ENCODE measurements around the gene AWAT2.

Gene AWAT2

GRCh38 chrX:70049925-70050324, at the start of gene AWAT2:
Gene AWAT2 (minus strand): TSS chrX:70049938. CDS start chrX:70049932, 6 bp downstream.
- DNase-seq (no peak), ATAC-seq (no peak)

- no peak for ATAC-seq
- no peak for DNase-seq
Measured at GRCh38 chrX:70096052-70096451, 46.3 kb upstream of the AWAT2 start.

GRCh38 chrX:70092247-70092646, 42.5 kb upstream of the AWAT2 start:
- ATAC-seq (no peak), DNase-seq (no peak)

GRCh38 chrX:70089604-70090297, 40.0 kb upstream of the AWAT2 start:
- ATAC-seq (no peak), DNase-seq (no peak)

- ATAC-seq: no peak
- DNase-seq: no peak
Measured at GRCh38 chrX:70088751-70089150, 39.0 kb upstream of the AWAT2 start.

- DNase-seq (no peak), ATAC-seq (no peak)
Measured at GRCh38 chrX:70087857-70088630, 38.3 kb upstream of the AWAT2 start.

GRCh38 chrX:70084592-70085240, 35.0 kb upstream of the AWAT2 start:
- no peak for ATAC-seq
- no peak for DNase-seq

- DNase-seq: no peak
- ATAC-seq: no peak
Measured at GRCh38 chrX:70082723-70083122, 33.0 kb upstream of the AWAT2 start.

- DNase-seq: no peak
- ATAC-seq: no peak
Measured at GRCh38 chrX:70079870-70080269, 30.1 kb upstream of the AWAT2 start.

- ATAC-seq (no peak), DNase-seq (no peak)
Measured at GRCh38 chrX:70079297-70079696, 29.6 kb upstream of the AWAT2 start.

- ATAC-seq: no peak
- DNase-seq: no peak
Measured at GRCh38 chrX:70066646-70067045, 16.9 kb upstream of the AWAT2 start.

- ATAC-seq: no peak
- no peak for DNase-seq
Measured at GRCh38 chrX:70062961-70063550, 13.3 kb upstream of the AWAT2 start.

GRCh38 chrX:70062076-70062475, 12.3 kb upstream of the AWAT2 start, which contains the start of gene OTUD6A:
Gene OTUD6A (plus strand): TSS chrX:70062457. CDS start chrX:70062525, 68 bp downstream.
- ATAC-seq: no peak
- DNase-seq: no peak

GRCh38 chrX:70054391-70054790, 4.7 kb upstream of the AWAT2 start:
- DNase-seq (no peak), ATAC-seq (no peak)

- ATAC-seq (no peak), DNase-seq (no peak)
Measured at GRCh38 chrX:70052895-70053615, 3.3 kb upstream of the AWAT2 start.

- ATAC-seq: no peak
Measured at GRCh38 chrX:70049406-70049805, 332 bp downstream of the AWAT2 start.

GRCh38 chrX:70046978-70047377, 2.8 kb downstream of the AWAT2 start:
- no peak for ATAC-seq
- DNase-seq: no peak

More at GRCh38 chrX:70049406-70049805, 332 bp downstream of the AWAT2 start:
- no peak for DNase-seq

- ATAC-seq (no peak), DNase-seq (no peak)
Measured at GRCh38 chrX:70044541-70045245, 5.0 kb downstream of the AWAT2 start.

GRCh38 chrX:70043685-70044084, 6.1 kb downstream of the AWAT2 start:
- ATAC-seq (no peak), DNase-seq (no peak)

- ATAC-seq: no peak
- DNase-seq: no peak
Measured at GRCh38 chrX:70042399-70043371, 7.1 kb downstream of the AWAT2 start.
